Glomerular visceral epithelial cell (primary cell): Measurements from ENCODE around the gene TNFSF13.

Experiments
- DNase-seq: peaks from one replicate; pipeline ENCODE4 v3.0.0-alpha.2; 2016; ENCODE audit errors: extremely low spot score

The TNFSF13 gene

DNA sequence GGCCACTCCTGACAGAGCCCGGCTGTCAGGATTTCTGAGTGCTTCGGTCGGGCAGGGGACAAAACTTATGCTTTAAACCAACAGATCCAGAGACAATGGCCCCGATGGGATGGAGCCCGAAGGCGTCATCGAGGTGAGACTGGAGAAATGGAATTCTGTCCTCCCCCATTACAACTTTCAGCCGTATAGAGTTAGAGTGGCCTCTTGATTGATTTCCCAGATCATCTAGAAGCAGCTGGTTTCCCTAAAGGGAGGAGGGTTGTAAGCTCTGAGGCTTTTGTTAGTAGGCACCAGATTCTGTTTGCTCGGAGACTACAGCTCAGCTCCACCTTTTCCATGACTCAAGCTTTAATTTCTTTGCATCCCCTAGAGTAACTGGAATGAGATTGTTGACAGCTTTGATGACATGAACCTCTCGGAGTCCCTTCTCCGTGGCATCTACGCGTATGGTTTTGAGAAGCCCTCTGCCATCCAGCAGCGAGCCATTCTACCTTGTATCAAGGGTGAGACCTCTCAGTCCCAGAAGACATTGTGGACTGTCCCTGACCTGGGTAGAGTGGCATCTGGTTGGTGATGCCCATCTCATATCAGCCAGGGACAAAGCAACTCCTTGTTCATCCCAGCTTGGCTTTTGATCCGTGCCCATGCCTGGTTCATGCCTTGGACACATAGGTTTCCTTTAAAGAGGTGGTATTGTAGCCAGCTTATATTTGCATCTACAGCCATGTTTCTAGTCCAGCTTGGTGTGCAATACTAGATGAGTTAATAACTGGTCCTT, 15.8 kb downstream of the TNFSF13 start:
- DNase-seq, result no peak

- no peak for DNase-seq
Observed at GRCh38 chr17:7575481-7575883, 16.9 kb downstream of the TNFSF13 start.

- DNase-seq, result no peak
Observed at GRCh38 chr17:7575959-7576358, 17.4 kb downstream of the TNFSF13 start.

DNA sequence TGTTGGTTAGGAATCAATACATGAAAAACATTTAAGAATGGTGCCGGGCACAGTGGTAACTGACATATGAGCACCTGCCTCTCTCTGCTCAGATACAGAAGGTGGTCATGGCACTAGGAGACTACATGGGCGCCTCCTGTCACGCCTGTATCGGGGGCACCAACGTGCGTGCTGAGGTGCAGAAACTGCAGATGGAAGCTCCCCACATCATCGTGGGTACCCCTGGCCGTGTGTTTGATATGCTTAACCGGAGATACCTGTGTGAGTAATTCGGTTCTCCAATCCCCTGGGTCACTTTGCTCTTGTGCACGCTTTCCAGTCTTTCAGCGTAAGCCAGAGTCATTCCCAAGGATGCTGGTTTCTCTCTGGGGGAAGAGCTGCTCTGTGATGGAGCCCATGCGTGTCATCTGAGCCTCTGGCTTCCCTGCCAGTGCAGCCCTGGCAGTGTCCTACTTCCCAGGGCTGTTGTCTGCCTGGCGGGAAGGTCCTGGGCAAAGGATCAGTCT, 17.9 kb downstream of the TNFSF13 start:
- DNase-seq, result no peak

DNA sequence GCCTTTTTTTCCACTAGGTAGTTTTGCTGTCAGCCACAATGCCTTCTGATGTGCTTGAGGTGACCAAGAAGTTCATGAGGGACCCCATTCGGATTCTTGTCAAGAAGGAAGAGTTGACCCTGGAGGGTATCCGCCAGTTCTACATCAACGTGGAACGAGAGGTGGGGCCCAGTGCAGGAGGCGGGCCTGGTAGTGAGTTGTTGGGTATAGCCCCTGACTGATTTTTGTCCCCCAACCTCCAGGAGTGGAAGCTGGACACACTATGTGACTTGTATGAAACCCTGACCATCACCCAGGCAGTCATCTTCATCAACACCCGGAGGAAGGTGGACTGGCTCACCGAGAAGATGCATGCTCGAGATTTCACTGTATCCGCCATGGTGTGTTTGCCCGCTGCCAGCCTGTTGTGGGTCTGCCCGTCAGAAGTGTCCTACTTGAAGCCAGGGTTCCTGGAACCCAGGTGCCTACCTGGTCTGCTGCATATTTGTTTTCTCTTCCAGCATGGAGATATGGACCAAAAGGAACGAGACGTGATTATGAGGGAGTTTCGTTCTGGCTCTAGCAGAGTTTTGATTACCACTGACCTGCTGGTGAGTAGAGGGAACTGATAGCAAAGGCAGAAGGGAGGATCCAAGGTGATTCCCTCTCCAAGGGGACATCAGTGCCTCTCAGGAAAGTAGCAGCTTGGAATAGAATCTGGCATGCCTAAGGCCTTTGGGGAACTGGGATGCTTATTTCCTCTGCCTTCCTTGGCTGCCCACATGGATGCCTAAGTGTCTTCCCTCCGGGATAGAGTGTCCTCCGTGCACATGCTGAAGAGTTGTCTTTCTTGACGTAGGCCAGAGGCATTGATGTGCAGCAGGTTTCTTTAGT, 19.0 kb downstream of the TNFSF13 start:
- DNase-seq, result no peak

DNA sequence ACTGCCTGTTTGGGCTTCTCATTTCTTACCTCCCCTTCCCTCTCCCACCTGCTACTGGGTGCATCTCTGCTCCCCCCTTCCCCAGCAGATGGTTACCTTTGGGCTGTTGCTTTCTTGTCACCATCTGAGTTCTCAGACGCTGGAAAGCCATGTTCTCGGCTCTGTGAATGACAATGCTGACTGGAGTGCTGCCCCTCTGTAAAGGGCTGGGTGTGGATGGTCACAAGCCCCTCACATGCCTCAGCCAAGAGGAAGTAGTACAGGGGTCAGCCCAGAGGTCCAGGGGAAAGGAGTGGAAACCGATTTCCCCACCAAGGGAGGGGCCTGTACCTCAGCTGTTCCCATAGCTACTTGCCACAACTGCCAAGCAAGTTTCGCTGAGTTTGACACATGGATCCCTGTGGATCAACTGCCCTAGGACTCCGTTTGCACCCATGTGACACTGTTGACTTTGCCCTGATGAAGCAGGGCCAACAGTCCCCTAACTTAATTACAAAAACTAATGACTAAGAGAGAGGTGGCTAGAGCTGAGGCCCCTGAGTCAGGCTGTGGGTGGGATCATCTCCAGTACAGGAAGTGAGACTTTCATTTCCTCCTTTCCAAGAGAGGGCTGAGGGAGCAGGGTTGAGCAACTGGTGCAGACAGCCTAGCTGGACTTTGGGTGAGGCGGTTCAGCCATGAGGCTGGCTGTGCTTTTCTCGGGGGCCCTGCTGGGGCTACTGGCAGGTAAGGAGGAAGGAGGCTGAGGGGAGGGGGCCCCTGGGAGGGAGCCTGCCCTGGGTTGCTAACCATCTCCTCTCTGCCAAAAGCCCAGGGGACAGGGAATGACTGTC, 20.7 kb downstream of the TNFSF13 start, which contains the start of gene CD68:
TSS of gene CD68 (plus strand) at position 638 of the 833 bp plus-strand sequence. CDS start at position 678, 40 bp downstream.
- DNase-seq, result peak; percentile 90

- no peak for DNase-seq
Observed at GRCh38 chr17:7579834-7580603, 21.5 kb downstream of the TNFSF13 start.

DNA sequence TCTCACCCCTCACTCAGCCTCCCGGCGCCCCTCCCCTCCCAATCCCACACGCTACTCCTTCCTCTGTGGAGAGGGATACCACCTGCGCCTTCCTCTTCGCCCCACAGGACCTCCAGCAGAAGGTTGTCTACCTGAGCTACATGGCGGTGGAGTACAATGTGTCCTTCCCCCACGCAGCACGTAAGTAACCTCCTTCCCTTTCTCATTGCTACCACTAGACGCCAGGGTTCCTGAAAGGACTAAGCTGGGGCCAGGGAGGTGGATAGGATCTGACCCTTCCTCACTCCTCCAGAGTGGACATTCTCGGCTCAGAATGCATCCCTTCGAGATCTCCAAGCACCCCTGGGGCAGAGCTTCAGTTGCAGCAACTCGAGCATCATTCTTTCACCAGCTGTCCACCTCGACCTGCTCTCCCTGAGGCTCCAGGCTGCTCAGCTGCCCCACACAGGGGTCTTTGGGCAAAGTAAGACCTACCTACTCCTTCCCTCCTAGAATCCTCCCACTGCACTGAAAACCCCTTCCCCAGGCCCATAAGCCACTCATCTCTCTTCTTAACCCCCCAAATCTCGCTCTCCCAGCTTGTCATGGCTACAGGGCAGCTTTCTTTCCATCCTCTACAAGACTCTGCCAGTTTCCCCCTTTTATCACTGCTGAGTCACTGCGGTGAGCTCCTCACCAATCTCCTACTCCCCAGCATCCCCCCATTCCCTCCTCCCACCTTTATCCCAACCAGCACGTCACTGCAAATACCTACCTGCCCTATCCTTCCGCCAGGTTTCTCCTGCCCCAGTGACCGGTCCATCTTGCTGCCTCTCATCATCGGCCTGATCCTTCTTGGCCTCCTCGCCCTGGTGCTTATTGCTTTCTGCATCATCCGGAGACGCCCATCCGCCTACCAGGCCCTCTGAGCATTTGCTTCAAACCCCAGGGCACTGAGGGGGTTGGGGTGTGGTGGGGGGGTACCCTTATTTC, 22.3 kb downstream of the TNFSF13 start:
- DNase-seq, result no peak

- no peak for DNase-seq
Observed at GRCh38 chr17:7582396-7583252, 24.1 kb downstream of the TNFSF13 start.

DNA sequence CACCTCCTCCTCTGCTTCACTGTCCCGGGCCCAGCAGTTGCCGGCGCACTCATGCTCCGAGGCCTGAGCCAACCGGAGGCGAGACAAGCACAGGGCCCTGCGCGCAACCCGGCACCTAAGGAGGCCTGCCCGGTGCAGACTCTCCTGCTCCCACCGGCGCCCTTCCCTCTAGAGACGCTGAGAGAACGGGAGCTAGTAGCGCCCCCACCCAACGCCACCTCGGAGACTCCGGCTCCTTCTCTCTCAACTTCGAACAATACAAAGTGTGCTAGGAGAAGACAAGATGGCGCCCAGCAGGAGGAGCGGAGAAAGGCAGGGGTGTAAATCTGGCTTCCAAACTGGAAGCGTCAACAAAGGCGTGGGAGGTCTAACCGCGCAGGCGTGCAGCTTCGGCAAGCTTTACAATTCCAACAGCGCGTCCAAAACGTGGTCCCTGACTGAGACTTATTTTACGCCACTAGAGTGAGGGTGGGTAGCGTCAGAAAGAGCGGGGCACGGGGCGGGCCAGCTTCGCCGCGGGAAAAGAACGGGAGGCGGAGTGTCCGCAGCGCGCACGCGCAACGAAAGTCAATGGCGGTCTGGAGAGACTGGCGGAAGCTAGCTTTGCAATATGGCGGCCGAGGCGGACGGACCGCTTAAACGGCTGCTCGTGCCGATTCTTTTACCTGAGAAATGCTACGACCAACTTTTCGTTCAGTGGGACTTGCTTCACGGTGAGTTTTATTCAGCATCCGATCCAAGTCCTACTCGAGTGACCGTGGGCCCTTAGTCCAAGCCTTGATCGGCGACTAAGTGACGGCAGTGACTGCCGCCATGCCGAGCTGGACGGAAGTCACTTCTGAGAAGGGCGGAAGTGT, 24.9 kb downstream of the TNFSF13 start, which contains the start of gene MPDU1:
TSS of gene MPDU1 (plus strand) at position 600 of the 857 bp plus-strand sequence. CDS start at position 611, 11 bp downstream.
- peak; percentile 96 for DNase-seq

- no peak for DNase-seq
Observed at GRCh38 chr17:7586673-7587419, 28.3 kb downstream of the TNFSF13 start.

DNA sequence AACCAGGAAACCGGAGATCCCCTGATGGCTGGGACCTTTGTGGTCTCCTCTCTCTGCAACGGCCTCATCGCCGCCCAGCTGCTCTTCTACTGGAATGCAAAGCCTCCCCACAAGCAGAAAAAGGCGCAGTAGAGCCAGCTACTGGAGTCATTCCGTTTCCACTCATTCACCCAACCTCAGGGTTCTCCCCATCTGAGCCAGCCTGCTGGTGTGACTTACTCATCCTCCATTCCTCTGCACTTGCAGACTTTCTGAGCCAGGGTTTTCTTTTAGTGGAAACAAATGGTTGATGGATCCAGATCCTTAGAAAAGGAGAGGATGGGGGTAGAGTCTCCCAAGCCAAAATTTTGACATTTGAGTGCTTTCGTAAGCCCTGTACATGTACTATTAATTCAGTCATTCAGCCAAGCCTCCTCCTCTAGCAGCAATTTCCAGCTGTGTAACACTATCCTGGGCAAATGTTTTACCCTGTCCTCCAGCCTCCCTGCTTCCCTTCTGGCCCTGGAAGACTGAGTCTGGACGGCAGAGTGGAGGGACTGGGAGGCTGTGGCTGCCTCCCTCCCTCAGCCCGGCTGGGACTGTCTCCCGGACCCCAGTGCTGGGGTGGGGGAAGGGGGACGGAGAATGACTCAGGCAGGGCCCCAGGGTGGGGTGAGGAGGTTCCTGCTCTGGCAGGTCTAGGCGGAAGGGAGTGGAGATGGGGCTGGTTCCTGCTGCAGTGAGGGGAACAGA, 29.0 kb downstream of the TNFSF13 start:
- DNase-seq, result peak; percentile 92

DNA sequence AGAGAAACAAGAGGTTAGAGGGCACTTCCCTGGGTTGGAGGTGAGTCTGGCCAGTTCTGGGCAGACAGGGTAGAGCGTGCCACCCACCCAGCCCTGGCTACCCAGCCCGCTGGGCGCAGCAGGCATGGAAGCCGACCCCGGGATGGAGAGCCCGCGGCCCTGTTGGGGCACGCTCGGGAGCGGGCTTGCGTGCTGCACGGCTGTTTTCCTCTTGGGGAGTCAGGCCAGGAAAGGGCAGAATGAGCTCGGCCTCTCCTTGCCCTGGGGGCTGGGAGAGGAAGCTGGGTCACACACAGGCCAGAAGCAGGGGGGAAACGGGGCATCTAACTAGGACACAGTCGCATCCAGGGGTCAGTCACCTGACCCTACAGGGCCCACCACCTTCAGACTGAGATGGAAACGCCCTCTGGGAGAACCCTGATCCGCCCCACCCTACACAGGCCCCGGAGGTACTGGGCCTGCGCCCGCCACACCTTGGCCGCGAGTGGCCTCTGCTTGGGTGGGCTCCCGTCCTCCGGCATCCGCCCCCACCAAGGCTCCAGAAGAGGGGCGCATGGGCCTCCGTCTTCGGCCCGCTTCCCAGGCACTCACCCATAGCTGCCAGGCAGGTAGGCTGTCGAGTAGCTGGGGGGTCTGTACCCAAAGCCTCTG, 30.1 kb downstream of the TNFSF13 start:
- no peak for DNase-seq

DNA sequence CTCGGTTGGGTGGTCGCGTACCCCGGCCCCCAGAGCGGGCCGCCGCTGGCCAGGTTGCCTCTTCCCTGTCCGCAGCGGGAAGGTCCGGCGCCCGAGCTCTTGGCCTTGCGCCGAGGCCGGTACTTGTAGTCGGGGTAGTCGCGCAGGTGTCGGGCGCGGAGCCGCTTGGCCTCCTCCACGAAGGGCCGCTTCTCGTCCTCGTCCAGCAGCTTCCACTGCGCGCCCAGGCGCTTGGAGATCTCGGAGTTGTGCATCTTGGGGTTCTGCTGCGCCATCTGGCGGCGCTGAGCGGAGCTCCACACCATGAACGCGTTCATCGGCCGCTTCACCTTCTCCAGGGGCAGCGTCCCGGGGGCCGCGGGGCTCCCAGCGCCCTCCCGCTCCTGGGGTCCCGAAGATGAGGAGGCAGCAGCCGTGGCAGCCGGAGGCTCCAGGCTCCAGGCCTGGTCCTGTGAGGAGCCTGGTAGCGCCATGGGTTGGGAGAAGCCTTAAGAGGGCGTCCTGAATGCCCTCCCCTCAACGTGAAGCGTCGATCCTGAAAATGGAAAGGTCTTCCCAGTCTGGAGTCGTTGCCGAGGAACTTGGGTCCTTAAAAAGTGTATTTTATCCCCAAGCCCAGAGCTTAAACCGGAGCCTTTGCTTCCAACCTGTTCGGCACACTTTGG, 30.8 kb downstream of the TNFSF13 start:
- no peak for DNase-seq
